Activated CD8-positive, alpha-beta T cell treated with anti-CD3 and anti-CD28 coated beads for 36 hours (primary cell): ENCODE data around the gene SERPINA4. TPM values are rescaled to one million over a fixed set of nuclear protein-coding genes. Genes with fewer than 3 reads are reported as not detected.

Source experiments
- ATAC-seq: fragments of 200-7000 bp; cut with Tn5 transposase; one replicate; pipeline ENCODE4 v1.10.0; 2021; ENCODE audit warnings: mild to moderate bottlenecking, moderate library complexity
- CTCF ChIA-PET: fragments of 350-600 bp; sonication (Branson Sonifier 250); formaldehyde crosslinking; loops from one replicate; lab custom pipeline; 2021; ENCODE audit warnings: antibody characterized with exemption; lab: Charles Lee
- POLR2A ChIA-PET: fragments of 350-600 bp; sonication (Branson Sonifier 250); formaldehyde crosslinking; loops from one replicate; lab custom pipeline; 2021; ENCODE audit warnings: antibody characterized with exemption; lab: Charles Lee
- DNase-seq: peaks from one replicate; pipeline ENCODE4 v3.0.0-alpha.2; 2020
- H3K27ac Mint-ChIP-seq: one replicate; pipeline ENCODE4 v1.8.0; 2021; ENCODE audit warnings: mild to moderate bottlenecking, mixed read lengths
- H3K27me3 Mint-ChIP-seq: one replicate; pipeline ENCODE4 v1.8.0; 2021; ENCODE audit warnings: mixed read lengths
- H3K36me3 Mint-ChIP-seq: one replicate; pipeline ENCODE4 v1.8.0; 2021; ENCODE audit warnings: low read depth, mixed read lengths
- H3K4me1 Mint-ChIP-seq: one replicate; pipeline ENCODE4 v1.8.0; 2021; ENCODE audit warnings: low read depth, mixed read lengths
- H3K4me3 Mint-ChIP-seq: one replicate; pipeline ENCODE4 v1.8.0; 2021; ENCODE audit warnings: mild to moderate bottlenecking, moderate library complexity, mixed read lengths
- H3K9me3 Mint-ChIP-seq: one replicate; pipeline ENCODE4 v1.8.0; 2021; ENCODE audit warnings: mixed read lengths
- CTCF ChIP-seq: fragments of 200-600 bp; IDR thresholded peaks from one replicate; pipeline ENCODE4 v1.8.0; 2022; ENCODE audit warnings: antibody characterized with exemption, mild to moderate bottlenecking
- intact Hi-C: fragments of 100-400 bp; cut with micrococcal nuclease; formaldehyde crosslinking; loops from one replicate; pipeline ENCODE4 v1.10.0; 2022
- total RNA-seq, 2 experiments: library from RNA; stranded (reverse); gene quantifications; one replicate each; pipeline ENCODE4 v1.2.3, GENCODE V29; 2021

The SERPINA4 gene
- total RNA-seq, 2 experiments from 2014 or later, result not detected

- CTCF ChIA-PET, result no interaction called here
- no peaks in the 10 kb centered on the region for H3K4me1 Mint-ChIP-seq
- no peak for ATAC-seq
- intact Hi-C loops, result no loop called here
- TF ChIP-seq CTCF, result no peak
- no peak overlapping the region for H3K4me3 Mint-ChIP-seq
- DNase-seq, result no peak
- peaks cover 17% of the 10 kb centered on the region for H3K9me3 Mint-ChIP-seq
- H3K27ac Mint-ChIP-seq, result no peak overlapping the region
- H3K36me3 Mint-ChIP-seq, result no peaks in the 10 kb centered on the region
- no peaks in the 10 kb centered on the region for H3K27me3 Mint-ChIP-seq
- POLR2A ChIA-PET, result no interaction called here
Observed at GRCh38 chr14:94615823-94616570, 54.8 kb downstream of the SERPINA4 start.

- DNase-seq (no peak), ATAC-seq (no peak)
- H3K9me3 Mint-ChIP-seq, result peaks cover 17% of the 10 kb centered on the region
- H3K27ac Mint-ChIP-seq, result no peak overlapping the region
- intact Hi-C loops, result no loop called here
- H3K36me3 Mint-ChIP-seq, result no peaks in the 10 kb centered on the region
- H3K4me1 Mint-ChIP-seq, result no peaks in the 10 kb centered on the region
- CTCF ChIA-PET, result no interaction called here
- no peaks in the 10 kb centered on the region for H3K27me3 Mint-ChIP-seq
- no peak overlapping the region for H3K4me3 Mint-ChIP-seq
- POLR2A ChIA-PET, result no interaction called here
- TF ChIP-seq CTCF, result no peak
Observed at GRCh38 chr14:94617366-94617941, 56.2 kb downstream of the SERPINA4 start.

- Mint-ChIP-seq H3K9me3 (peaks cover 17% of the 10 kb centered on the region), H3K27me3 (no peaks in the 10 kb centered on the region), H3K27ac (no peak overlapping the region), H3K4me1 (no peaks in the 10 kb centered on the region), H3K36me3 (no peaks in the 10 kb centered on the region), H3K4me3 (no peak overlapping the region)
- ChIA-PET CTCF (no interaction called here), POLR2A (no interaction called here)
- DNase-seq (no peak), ATAC-seq (no peak)
- TF ChIP-seq CTCF, result no peak
- intact Hi-C loops, result no loop called here
Observed at GRCh38 chr14:94617988-94618822, 57.0 kb downstream of the SERPINA4 start.

- ChIA-PET POLR2A (no interaction called here), CTCF (no interaction called here)
- Mint-ChIP-seq H3K27ac (no peak overlapping the region), H3K36me3 (no peaks in the 10 kb centered on the region), H3K27me3 (no peaks in the 10 kb centered on the region), H3K4me1 (no peaks in the 10 kb centered on the region), H3K9me3 (peaks cover 17% of the 10 kb centered on the region), H3K4me3 (no peak overlapping the region)
- no peak for TF ChIP-seq CTCF
- intact Hi-C loops, result no loop called here
- DNase-seq (no peak), ATAC-seq (no peak)
Observed at GRCh38 chr14:94619297-94619696, 58.1 kb downstream of the SERPINA4 start.

Other genes starting within 250 kb of the SERPINA4 start
- gene SERPINA6, start 238.1 kb upstream of the SERPINA4 start, total RNA-seq, result not detected
- not detected for gene SERPINA2, start 194.7 kb upstream of the SERPINA4 start, total RNA-seq
- 1 to 10 TPM; 1.0 to 1.9 TPM for gene SERPINA1, start 172.8 kb upstream of the SERPINA4 start, total RNA-seq
- gene SERPINA11, start 108.6 kb upstream of the SERPINA4 start, total RNA-seq, result not detected
- not detected for gene SERPINA9, start 85.2 kb upstream of the SERPINA4 start, total RNA-seq
- gene SERPINA12, start 52.0 kb upstream of the SERPINA4 start, total RNA-seq, result not detected
- not detected for gene SERPINA5, start 20.0 kb downstream of the SERPINA4 start, total RNA-seq
- not detected for gene SERPINA3, start 50.9 kb downstream of the SERPINA4 start, total RNA-seq
- not detected for gene GSC, start 208.7 kb downstream of the SERPINA4 start, total RNA-seq